ENCODE measurements around the gene CCDC6.

DNA sequence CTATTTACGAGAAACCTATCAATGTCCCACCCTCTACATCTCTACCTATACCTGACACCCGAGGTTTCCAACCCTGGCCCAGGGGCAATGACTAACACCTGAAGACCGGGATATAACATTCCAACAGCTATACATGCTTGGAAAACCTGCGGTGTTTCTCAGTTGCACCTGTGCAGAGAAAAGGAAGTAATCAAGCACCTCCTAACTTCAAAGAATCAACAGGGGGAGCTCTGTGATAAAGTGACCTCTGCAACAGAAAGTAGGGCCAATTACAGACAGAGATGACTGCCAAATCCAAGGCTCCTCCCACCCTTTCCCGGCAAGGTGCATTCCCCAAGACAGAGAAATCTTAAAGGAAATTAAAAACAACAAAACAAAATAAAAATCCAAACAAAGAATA, 41.3 kb downstream of the CCDC6 start:
- no peak for TF ChIP-seq CTCF (tag by site-specific recombination; IDR thresholded peaks at IDR 0.05)
- TF ChIP-seq ZSCAN30 (tag by site-specific recombination; IDR thresholded peaks at IDR 0.05): no peak
- TF ChIP-seq ZNF292 (tag by site-specific recombination; IDR thresholded peaks at IDR 0.05; ENCODE audit: borderline replicate concordance, low read depth): no peak
- no peak for TF ChIP-seq ZEB2 (tag by site-specific recombination; IDR thresholded peaks at IDR 0.05)
- no peak for TF ChIP-seq ZNF37A (tag by site-specific recombination; IDR thresholded peaks at IDR 0.05)
- no peak for TF ChIP-seq MEIS1 (CRISPR knock-in tag; IDR thresholded peaks at IDR 0.05; ENCODE audit: borderline replicate concordance)
- no peak for TF ChIP-seq ZNF133 (tag by site-specific recombination; IDR thresholded peaks at IDR 0.05)
- no peak for TF ChIP-seq ZBTB26 (tag by site-specific recombination; optimal IDR thresholded peaks at IDR 0.05)
- TF ChIP-seq GLI4 (tag by site-specific recombination; IDR thresholded peaks at IDR 0.05): no peak
- no peak for TF ChIP-seq ZNF600 (tag by site-specific recombination; IDR thresholded peaks at IDR 0.05)
- no peak for TF ChIP-seq REST (tag by site-specific recombination; IDR thresholded peaks at IDR 0.05)
